GM19023 (cell line): ENCODE data around the gene MYZAP.

ENCODE experiments used
- ATAC-seq: cut with Tn5 transposase; IDR thresholded peaks from one replicate; pipeline ENCODE4 v1.9.1; 2021; ENCODE audit warnings: mild to moderate bottlenecking, moderate library complexity; ENCODE audit not compliant: unreplicated experiment

Gene MYZAP

GRCh38 chr15:57591822-57592367, at the start of gene MYZAP:
Gene MYZAP, plus strand, starts transcription at chr15:57591904. Its CDS starts 131 bp downstream, at chr15:57592035.
- no peak for ATAC-seq

GRCh38 chr15:57542505-57542817, 49.2 kb upstream of the MYZAP start:
- ATAC-seq: no peak

DNA sequence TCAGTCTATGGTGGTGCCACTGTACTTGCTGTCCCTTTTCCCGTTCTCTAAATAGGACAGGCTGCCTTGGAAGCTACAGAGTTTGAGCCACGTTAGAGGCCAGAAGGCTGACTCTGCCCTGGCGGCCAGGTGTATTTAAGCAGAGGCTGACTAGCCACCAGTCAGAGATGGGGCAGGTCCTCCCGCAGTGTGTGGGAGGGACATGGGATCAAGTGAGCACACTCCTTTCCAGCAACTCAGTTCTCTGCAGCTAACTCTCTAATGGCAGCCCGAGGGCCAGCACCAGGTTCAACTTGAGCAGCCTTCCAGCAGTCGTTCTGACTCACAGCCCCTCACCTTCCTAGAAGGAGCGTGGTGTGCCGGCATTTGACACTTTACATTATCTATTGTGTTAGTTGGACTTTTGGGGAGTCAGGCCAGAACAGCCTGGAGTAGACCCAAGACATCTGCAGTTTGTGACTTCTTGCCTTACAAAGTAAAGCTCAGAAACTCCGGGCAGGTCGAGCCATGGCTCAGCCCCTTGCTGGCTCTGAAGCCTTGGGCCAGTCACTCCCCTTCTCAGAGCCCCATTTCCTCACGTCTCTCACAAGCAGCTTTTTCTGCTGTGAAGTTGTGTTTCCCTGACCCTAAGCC, 46.7 kb upstream of the MYZAP start:
- ATAC-seq: no peak

DNA sequence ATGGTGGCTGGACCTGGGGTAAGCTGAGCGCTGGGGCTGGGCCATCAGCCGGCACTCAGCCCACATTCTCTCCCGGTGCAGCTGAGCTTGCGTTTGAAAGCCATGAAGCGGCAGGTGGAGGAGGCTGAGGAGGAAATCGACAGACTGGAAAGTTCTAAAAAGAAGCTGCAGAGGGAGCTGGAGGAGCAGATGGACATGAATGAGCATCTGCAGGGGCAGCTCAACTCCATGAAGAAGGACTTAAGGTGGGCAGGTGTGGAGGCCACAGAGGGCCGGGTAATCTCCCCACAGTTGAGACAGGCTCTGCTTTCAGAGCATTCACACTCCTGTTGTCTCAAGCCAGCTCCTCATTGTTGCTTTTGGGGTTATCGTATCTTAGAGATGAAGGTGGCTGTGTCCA, 45.7 kb upstream of the MYZAP start:
- ATAC-seq: no peak

GRCh38 chr15:57547243-57547755, 44.4 kb upstream of the MYZAP start:
- ATAC-seq: no peak

DNA sequence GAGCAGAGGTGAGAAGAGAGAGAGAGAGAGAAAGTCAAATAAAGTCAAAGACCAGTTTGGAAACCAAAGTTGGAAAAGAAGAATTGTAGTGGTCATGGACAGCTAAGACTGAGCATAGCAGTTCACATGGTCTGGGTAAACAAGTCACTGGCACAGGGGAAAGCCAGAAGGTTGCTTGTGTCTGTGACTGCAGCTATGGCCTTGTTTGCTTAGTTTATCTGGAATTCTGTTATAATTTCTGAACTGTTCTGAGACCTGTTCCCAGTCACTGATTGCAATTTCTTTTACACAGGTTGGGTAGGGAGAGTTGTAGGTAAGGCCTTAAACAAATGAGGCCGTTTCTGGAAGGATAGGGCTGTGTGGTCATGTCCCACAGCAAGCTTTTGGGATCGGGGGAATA, 43.4 kb upstream of the MYZAP start:
- ATAC-seq: no peak

DNA sequence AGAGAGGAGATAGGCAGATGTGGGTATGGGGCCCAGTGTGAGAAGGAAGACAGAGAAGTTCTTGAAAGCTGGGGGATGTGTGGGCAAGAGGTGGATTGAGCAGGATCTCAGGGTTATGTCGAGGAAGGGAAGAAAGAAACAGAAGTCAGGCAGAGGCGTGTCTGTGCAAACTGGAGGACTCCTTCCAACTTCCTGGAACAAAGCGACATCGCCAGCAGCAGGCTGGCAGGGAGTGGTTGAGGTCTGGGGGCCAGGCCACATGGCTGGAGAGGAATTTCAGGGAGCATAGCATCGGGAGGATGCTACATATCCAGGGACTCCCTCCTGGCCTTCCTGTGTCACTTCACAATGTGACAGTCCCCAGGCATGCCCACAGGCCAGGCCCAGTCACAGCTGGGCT, 42.9 kb upstream of the MYZAP start:
- ATAC-seq: no peak

DNA sequence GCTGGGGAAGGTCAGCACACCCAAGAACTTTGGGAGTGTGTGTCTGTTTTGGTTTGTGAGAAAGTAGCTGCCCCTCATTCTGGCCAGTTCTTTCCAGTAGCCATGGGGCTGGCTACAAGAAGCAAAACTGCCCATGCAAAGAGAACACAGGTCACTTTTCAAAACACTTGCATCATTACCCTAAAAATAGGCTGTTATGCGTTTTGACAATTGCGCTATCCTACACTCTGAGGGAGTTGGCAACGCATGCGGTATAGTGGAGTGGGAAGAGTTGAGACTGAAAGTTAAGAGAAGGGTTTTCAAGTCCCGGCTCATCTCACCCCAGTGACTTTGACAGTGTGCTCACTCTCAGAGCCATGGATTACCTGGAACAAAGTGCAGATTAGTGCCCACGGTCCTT, 41.8 kb upstream of the MYZAP start:
- ATAC-seq: no peak

- ATAC-seq: no peak
Observed at GRCh38 chr15:57550640-57551039, 41.1 kb upstream of the MYZAP start.

GRCh38 chr15:57551715-57552677, 39.7 kb upstream of the MYZAP start:
- ATAC-seq: no peak

DNA sequence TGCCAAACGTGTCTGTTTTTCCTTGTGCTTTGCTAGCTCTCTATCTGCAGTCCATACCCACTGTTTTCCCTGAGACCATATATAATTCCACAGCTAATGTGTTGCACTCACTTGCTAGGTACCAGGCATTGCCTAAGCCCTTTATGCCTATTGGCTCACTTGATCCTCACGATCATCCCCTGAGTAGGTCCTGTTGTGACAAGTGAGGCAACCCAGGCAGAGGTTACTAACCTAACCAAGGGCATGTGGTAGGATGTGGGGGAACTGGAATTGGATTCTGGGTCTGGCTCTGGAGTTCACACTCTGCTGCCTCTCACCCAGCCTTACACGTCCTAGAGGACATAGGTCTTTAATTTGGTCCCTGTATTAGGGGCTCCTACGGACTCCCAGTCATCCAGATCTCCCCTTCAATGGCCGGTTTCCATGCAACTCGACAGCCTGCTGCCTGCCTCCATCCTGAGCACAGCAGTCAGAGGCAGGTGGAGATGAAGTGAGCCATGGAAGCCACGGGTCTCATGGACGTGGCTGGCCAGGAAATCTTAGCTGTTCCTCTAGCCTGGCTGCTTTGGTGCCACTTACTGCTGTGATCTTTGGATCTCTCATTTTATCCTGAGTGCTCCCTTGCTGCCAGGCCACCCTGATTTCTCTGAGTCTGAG, 38.9 kb upstream of the MYZAP start:
- ATAC-seq: no peak

- no peak for ATAC-seq
Observed at GRCh38 chr15:57553526-57553925, 38.2 kb upstream of the MYZAP start.

DNA sequence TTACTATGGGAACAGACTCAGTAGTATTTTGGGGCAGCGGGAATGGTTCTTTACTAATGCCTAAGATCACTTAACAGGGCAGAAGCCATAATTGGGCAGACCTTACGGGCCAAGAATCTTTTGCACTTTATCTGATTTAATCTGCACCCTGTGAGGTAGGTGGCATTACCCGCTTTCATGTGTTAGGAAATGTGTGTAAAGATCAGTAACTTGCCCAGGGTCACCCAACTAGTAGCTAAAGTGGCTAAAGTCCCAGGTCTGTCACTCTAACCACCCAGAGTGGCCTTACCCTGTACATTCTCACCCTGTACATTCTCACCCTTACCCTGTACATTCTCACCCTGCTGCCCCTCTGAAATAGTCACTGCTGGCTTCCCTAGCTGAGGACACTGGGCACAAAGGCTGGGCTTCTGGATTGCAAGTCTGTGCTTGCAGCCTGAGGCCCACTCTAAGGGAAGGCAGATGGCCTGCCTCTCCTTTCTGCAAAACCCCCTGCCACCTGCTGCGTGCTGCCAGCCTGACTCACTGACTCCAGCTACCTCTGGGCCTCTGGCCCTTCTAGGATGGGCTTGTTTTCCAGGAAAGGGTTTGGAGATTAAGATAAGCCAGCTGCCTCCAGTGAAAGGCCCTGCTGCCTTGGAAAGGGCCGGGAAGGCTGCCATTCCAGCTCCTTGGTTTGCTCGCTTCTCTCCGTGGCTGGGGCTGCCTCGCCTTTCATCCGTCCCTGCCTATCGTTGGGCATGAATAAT, 37.5 kb upstream of the MYZAP start:
- ATAC-seq: no peak

- no peak for ATAC-seq
Observed at GRCh38 chr15:57554812-57555179, 36.9 kb upstream of the MYZAP start.

DNA sequence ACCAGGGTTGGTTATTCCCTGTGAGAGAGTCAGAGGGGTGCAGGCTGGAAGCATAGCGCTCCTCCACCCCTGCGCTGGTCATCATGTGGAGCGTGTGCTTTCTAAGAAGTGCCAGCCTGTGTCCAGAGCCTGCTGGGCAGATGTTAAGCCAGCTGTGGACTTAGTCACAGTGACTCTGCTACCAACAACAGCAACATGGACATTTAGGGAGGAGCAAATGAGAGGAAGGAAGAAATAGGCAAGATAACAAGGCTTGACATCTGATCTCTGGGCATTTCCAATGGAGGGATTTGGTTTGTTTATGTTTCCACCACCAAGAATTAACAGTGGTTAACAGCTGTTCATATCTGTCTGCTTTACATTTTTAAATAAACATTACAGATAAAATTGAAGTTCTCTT, 36.4 kb upstream of the MYZAP start:
- no peak for ATAC-seq

DNA sequence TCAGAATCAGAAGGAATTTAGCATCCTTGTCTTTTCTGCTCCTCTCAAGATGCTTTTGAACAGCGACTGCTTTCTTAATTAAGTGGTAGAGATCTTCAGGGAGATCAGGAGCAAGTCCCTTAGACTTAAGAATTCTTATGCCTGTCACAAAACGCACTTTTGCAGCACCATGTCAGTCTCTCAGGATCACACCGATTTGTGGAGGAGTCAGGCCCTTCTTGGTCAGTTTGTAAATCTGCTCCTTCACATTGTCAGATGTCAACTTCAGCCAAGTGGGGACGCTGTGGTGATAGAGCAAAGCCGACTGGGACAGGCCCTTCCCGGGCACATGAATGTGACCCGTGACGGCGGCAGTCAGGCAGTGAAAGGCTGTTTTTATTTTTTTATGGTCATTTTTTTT, 35.7 kb upstream of the MYZAP start:
- no peak for ATAC-seq

- ATAC-seq: no peak
Observed at GRCh38 chr15:57557267-57557666, 34.4 kb upstream of the MYZAP start.

DNA sequence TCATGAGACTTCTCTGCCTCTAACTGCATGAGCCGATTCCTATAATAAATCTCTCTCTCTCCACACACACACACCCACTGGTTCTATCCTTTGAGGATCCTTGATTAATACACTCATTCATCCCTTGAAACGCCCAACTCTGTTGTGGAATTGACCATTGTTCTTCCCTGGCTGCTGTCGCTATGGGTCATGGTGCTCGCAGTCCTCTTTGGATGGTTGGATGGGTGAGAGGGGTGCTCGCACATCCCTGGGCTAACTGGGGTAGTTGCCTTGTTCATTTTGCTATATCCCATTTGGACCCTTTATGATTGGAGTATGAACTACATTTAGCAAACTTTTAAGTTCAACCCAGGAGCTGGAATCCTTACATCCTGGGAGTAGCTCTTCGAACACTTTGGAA, 33.9 kb upstream of the MYZAP start:
- ATAC-seq: no peak

GRCh38 chr15:57559875-57560274, 31.8 kb upstream of the MYZAP start:
- peak; percentile 49 for ATAC-seq

DNA sequence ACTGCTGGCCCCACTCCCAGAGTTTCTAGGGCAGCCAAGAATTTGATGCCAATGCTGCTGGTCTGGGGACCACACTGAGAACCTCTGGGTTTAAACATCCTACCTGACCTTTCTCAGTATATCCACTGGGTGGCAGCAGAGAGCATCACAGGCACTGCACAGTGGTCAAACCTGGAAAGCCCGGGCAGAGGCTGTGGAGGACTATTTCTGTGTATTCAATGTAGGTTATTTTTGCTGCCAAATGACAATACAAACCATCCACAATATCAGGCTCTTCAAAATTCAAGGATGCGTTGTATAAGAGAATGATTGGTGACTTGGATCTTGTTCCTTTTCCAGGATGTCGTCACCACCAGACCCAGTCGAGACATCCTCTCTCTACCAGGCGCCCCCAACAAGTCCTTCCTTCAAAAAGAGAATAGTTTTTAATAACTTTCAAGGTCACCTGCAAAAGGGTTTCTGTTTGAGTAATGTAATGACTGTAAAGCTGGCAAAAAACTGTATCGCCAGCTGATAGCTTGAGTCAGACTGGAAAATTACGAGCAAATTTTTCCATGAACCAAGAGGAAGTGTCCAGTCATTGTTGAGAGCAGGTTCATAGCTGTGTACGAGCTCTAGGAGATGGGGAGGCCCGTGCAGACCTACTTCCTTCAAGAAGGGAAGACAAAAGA, 30.5 kb upstream of the MYZAP start:
- ATAC-seq: peak; percentile 77
